Sigmoid colon (tissue), 4 donors: Measurements from ENCODE around the gene NCBP3.

ENCODE experiments used
- CTCF ChIP-seq, 4 experiments: fragments of 450-650 bp in 3 of 4; fragments of 200-600 bp in 1 of 4; IDR thresholded peaks; one replicate each; pipeline ENCODE4 v1.5.1; 2016 to 2019; ENCODE audit warnings: antibody characterized with exemption in 4 of 4, mild to moderate bottlenecking in 3 of 4, moderate library complexity in 2 of 4
- EP300 ChIP-seq, 4 donors: sonication (generic); formaldehyde crosslinking; IDR thresholded peaks; one replicate each; pipeline ENCODE4 v1.6.1; 2017; ENCODE audit warnings: antibody characterized with exemption in 4 of 4
- POLR2A ChIP-seq, 2 donors: fragments of 450-650 bp; IDR thresholded peaks; one replicate each; pipeline ENCODE4 v1.6.1; 2016; ENCODE audit warnings: antibody characterized with exemption in 2 of 2, mild to moderate bottlenecking in 2 of 2, moderate library complexity in 2 of 2
- POLR2AphosphoS5 ChIP-seq, 4 donors: sonication (generic); formaldehyde crosslinking; IDR thresholded peaks; one replicate each; pipeline ENCODE4 v1.6.1; 2017; ENCODE audit warnings: antibody characterized with exemption in 4 of 4

GRCh38 chr17:3821101-3821500 is 24.9 kb downstream of the NCBP3 start:
- TF ChIP-seq CTCF (IDR thresholded peaks at IDR 0.05) (no peak), POLR2AphosphoS5 (IDR thresholded peaks at IDR 0.05) (no peak), EP300 (IDR thresholded peaks at IDR 0.05) (no peak), POLR2A (IDR thresholded peaks at IDR 0.05) (no peak)
